Stimulated activated CD8-positive, alpha-beta memory T cell treated with anti-CD3 and anti-CD28 coated beads, Interleukin-2, amount 100 ng/mL, for 48 hours (primary cell): Measurements from ENCODE around the gene PRAMEF14.
"Not testable (repeated sequence)": the region's sequence is repeated elsewhere in the genome, so short reads cannot be mapped to it uniquely, and the experiment has no call there.

Source experiments
- DNase-seq, 2 donors: peaks; one replicate each; pipeline ENCODE4 v3.0.0-alpha.2; 2020; ENCODE audit warnings: low read depth in 2 of 2

Gene PRAMEF14

DNA sequence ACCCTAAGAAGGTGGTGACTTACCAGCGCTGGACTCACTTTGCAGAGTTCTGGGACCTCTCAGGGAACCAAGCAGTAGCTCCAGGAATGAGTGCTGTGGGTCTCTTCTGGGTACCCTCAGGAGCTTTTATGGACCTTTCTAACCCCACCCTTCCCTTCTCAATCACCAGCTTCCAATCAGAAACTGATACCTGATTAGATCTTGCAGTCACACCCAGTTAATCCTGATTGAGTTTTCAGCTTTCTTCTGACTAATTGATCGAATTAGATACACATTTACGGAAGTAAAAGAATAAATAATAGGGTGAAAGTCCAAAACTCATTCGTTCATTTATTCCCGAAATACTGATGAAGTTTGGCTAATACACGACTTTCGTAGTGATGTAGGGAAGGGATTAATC, at the start of gene PRAMEF14:
TSS of gene PRAMEF14 (minus strand) at position 101 of the 400 bp plus-strand sequence. CDS start 1,820 bp downstream, outside the sequence.
- not testable (repeated sequence) for DNase-seq

- DNase-seq = not testable (repeated sequence)
Observed at GRCh38 chr1:13395311-13395710, 48.4 kb upstream of the PRAMEF14 start.

- not testable (repeated sequence) for DNase-seq
Observed at GRCh38 chr1:13394761-13395160, 47.8 kb upstream of the PRAMEF14 start.

DNA sequence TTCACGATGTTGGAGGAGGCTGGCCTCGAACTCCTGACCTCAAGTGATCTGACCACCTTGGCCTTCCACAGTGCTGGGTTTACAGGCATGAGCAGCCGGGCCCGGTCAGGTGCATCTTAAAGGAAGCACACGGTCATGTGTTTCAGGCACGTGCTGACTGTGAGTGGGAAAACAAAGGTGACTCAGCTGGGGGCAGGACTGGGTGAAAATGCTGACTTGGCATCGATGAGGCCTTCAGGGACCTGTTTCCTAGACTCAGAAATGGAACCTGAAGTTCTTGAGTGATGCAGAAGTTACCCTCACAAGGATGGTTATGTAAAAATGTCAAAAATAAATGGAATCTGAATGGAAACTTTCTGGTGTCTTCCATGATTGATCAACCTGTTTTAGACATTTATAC, 46.1 kb upstream of the PRAMEF14 start:
- not testable (repeated sequence) for DNase-seq

DNA sequence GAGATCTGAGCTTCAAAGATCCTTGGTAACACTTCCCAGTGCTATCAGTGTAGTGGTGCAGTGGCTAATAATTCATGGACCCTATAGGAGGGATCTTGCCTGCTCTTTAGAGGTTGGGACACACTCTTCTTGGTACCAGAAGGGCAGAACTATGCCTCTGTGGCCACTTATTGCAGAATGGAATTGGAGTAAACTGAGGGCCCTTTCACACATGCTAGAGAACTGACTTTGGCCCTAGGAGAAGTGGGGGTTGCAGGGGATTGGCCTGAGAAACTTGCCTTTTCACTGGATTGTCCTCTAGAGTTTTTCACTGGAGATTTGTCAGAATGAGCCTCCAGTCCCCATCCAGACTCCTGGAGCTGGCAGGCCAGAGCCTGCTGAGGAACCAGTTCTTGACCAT, 42.4 kb upstream of the PRAMEF14 start, which contains the start of gene PRAMEF17:
TSS of gene PRAMEF17 (plus strand) at position 301 of the 400 bp plus-strand sequence. CDS start at position 327, 26 bp downstream.
- DNase-seq = not testable (repeated sequence)

GRCh38 chr1:13380380-13380779, 33.4 kb upstream of the PRAMEF14 start:
- DNase-seq = not testable (repeated sequence)

DNA sequence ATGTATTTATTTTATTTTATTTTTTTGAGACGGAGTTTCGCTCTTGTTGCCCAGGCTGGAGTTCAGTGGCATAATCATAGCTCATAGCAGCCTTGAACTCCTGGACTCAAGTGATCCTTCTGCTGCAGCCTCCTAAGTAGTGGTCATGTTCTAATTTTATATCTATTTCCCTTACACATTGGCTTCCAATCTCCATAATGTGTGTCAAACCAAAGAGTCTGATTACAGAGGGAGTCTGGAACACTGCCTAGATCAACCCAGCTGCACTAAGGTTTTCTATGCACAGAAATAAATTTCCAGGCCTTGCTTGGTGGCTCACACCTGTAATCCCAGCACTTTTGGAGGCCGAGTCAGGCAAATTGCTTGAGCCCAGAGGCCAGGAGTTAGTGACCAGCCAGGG, 32.0 kb upstream of the PRAMEF14 start:
- DNase-seq = not testable (repeated sequence)

DNA sequence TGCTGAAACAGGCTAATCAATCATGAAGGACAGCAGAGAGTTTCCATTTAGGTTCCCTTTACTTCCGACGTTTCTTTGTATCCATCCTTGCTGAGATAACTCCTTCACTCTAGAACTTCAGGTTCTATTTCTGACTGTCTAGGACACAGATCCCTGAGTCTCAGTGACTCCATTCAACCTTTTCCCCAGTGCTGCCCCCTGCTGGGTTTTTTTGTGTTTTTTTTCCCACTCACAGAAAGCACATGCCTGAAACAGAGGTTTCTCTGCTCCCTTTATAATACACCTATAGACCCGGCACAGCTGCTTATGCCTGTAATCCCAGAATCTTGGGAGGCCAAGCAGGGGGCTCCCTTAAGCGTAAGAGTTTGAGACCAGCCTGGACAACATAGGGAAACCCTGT, 21.6 kb upstream of the PRAMEF14 start:
- peak in 1 of 2 donors; percentile 23 for DNase-seq

GRCh38 chr1:13366536-13366935, 19.6 kb upstream of the PRAMEF14 start:
- DNase-seq = not testable (repeated sequence)

DNA sequence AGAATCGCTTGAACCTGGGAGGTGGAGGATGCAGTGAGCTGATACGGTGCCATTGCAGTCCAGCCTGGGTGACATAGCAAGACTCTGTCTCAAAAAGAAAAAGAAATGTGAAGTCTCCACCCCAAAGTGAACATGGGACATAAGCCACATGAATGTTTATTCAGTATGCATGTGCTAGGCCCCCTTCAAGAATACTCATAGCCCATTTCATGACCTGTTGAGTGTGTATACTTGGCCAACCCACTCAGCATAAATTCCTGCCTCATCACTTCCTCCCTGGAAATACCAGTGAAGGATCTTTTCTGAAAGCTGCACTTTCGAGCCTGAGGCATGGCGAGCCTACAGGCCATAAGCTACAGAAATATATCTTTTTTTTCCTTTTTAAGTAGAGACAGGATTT, 18.0 kb upstream of the PRAMEF14 start:
- not testable (repeated sequence) for DNase-seq

- DNase-seq = not testable (repeated sequence)
Observed at GRCh38 chr1:13362364-13362763, 15.4 kb upstream of the PRAMEF14 start.

DNA sequence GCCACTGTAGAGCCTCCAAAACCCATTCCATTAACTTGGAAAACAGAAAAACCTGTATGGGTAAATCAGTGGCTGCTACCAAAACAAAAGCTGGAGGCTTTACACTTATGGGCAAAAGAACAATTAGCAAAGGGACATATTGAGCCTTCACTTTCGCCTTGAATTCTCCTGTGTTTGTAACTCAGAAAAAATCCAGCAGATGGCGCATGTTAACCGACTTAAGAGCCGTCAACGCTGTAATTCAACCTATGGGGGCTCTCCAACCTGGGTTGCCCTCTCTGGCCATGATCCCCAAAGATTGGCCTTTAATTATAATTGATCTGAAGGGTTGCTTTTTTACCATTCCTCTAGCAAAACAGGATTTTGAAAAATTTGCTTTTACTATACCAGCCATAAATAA, 9.8 kb upstream of the PRAMEF14 start:
- not testable (repeated sequence) for DNase-seq

GRCh38 chr1:13354475-13354874, 7.5 kb upstream of the PRAMEF14 start:
- DNase-seq = not testable (repeated sequence)

DNA sequence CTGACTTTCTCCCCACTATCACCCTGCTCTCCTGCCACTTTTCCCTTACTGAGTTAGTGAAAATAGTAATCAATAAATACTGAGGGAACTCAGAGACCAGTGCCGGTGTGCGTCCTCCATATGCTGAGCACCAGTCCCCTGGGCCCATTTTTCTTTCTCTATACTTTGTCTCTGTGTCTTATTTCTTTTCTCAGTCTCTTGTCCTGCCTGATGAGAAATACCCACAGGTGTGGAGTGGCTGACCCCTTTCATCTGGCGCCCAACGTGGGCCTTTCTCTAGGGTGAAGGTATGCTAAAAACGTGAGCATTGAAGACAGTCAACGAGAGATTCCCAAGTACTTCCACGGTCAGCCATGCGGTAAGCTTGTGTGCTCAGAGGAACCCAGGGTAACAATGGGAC, 6.5 kb upstream of the PRAMEF14 start:
- DNase-seq = not testable (repeated sequence)

- not testable (repeated sequence) for DNase-seq
Observed at GRCh38 chr1:13342496-13342895, 4.4 kb downstream of the PRAMEF14 start.

- not testable (repeated sequence) for DNase-seq
Observed at GRCh38 chr1:13315281-13315680, 31.7 kb downstream of the PRAMEF14 start, which contains the start of gene PRAMEF15. PRAMEF15 (plus strand) TSS chr1:13315581; CDS start chr1:13318408, 2,827 bp downstream.

DNA sequence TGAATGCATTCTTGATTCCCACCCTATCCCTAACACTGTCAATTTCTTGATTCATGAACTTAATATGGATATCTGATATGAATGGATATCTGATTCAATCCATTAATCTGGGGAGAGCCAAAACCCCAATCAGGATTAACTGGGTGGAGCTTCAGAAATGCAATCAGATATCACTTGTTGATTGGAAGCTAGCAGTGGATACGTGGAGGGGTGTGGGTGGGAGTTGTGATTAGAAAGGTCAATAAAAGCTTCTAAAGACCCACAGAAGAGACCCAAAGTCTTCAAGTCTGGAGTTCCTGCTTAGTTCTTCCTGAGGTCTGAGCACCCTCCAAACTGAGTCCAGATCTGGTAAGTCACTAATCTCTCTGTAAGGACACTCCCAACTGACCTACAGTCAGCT, 43.7 kb downstream of the PRAMEF14 start, which contains the start of gene PRAMEF33:
TSS of gene PRAMEF33 (plus strand) at position 301 of the 400 bp plus-strand sequence. CDS start 2,416 bp downstream, outside the sequence.
- not testable (repeated sequence) for DNase-seq

- not testable (repeated sequence) for DNase-seq
Observed at GRCh38 chr1:13302197-13302596, 44.7 kb downstream of the PRAMEF14 start.

GRCh38 chr1:13298699-13299098, 48.2 kb downstream of the PRAMEF14 start:
- not testable (repeated sequence) for DNase-seq

DNA sequence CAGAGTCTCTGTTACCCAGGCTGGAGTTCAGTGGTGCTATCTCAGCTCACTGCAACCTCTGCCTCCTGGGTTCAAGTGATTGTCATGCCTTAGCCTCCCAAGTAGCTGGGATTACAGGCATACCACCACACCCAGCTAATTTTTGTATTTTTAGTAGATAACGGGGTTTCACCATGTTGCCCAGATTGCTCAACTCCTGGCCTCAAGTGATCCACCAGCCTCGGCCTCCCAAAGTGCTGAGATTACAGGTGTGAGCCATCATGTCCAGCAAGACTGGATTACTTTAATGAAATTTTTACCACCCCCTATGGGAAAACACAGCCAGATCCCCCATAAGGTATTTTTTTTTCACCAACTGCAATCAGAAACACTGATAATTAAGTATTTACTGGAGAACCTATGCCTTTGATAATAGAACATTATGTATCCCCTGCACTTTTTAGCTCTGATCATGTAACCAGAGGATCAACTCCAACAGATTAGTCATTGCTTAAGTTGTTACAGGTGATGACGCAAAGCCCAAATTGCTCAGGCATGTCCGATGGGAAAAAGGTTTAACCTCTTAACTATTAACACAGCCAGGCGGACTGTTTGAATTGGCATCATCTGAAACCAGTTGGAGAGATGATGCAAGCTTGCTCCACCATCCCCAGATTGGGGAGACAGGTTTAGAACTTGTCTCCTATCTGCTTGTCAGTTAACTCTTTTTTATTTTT, 49.6 kb downstream of the PRAMEF14 start:
- DNase-seq = not testable (repeated sequence)
